ENCODE results near the gene TENT4B.

TENT4B gene

DNA sequence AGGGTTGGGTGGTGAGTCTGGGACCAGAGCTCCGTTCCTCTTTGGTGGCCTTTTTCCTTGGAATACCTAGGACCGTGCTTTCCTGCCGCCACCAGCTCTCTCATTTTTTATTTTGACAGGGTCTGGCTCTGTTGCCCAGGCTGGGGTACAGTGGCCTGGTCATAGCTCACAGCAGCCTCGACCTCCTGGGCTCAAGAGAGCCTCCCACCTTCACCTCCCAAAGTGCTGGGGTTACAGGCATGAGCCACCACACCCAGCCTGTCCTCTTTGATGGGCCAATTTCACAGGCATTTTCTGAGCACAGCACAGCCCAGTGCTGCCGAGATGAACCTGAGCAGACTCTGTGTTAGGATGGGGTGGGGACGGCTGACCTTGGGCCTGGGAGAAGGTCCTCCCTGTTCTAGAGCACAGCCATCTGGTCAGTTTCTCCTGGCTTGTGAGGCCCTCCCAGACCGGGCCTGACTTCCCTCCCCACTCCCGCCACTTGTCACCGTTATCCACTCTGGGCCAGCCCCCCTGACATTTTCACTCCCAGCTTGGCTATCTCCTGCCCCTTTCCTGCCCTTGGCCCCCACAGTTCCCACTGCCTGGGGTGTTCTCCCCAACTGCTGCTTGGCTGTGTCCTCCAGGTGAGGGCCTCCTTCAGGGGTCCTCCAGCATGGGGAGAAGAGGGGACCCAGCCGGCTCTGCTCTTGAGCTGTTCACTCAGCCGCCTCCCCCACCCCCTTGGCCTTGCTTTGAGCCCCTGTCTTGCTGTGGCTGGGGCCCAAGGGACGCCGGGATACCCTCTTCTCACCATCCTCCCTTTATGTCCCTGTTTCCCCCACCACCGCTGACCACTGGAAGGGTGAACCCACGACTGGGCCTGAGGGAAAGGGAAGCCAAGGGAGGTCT, 118.3 kb downstream of the TENT4B start:
- DNase-seq (ENCODE audit: low read depth): no peak

GRCh38 chr16:50272111-50272571, 119.0 kb downstream of the TENT4B start:
- DNase-seq (ENCODE audit: low read depth): no peak

DNA sequence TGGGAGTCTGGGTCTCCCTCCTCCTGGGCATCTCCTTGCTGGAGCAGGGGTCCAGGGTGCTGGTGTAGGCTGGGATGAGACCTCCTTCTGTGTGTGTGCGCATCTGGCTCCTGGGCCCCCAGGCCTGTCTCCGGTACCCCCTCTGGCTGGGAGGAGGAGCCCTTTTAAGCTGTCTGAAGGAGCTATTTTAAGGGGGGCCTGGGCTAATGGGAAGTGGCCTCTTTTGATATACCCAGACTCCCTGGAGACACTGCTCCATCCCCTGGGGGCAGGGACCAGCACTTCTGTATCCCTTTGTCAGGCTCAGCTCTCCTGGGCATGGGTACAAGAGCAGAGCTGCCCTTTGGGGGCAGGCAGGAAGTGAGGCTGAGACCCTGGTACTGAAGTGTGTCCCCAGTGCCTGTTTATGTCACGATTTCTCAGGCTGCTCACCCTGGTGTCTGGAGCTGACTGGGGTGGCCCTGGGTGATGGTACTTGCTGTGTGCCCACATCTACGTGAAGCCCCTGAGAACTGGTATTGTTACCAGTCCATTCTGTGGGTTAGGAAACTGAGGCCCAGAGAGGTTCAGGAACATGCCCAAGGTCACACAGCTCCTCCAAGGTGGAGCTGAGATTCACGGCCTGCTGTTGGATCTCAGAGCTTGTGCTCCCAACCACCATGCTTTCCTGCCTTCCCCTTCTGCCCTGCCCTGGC, 119.7 kb downstream of the TENT4B start:
- DNase-seq (ENCODE audit: low read depth): no peak

- DNase-seq (ENCODE audit: low read depth): no peak
Measured at GRCh38 chr16:50273382-50273690, 120.2 kb downstream of the TENT4B start.

GRCh38 chr16:50273888-50274325, 120.8 kb downstream of the TENT4B start:
- DNase-seq (ENCODE audit: low read depth): no peak

GRCh38 chr16:50274326-50275097, 121.4 kb downstream of the TENT4B start:
- DNase-seq (ENCODE audit: low read depth): peak; percentile 60

GRCh38 chr16:50275098-50275415, 122.0 kb downstream of the TENT4B start:
- no peak for DNase-seq (ENCODE audit: low read depth)

GRCh38 chr16:50275428-50276325, 122.6 kb downstream of the TENT4B start:
- no peak for DNase-seq (ENCODE audit: low read depth)

DNA sequence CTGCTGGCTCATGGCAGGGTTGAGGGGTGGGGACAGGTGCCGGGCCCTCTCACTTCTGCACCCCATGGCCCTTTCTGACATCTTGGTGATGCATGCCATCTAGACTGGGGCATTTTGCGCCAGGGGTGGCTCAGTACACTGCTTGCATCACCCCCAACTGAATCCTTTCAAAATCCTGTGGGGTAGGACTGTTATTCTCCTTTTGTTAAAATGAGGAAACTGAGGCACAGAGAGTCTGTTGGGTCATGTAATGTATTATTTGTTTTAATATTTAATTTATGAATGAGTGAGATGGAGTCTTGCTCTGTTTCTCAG, 123.2 kb downstream of the TENT4B start:
- DNase-seq (ENCODE audit: low read depth): no peak

GRCh38 chr16:50276801-50277555, 123.9 kb downstream of the TENT4B start:
- DNase-seq (ENCODE audit: low read depth): no peak

DNA sequence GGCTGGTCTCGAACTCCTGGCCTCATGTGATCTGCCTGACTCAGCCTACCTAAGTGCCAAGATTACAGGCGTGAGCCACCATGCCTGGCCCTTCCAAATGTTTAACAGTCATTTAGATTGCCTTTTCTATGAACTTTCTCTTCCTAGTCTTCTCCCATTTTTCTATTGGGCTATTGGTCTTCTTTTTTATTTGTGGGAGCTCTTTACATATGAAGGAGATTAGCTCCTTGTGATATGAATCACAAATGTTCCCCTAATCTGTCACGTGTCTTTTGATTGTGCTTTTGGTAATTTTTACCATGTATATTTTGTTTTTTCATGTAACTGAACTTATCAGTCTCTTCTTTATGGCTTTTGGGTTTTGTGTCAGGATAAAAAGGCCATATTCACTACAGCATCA, 125.1 kb downstream of the TENT4B start:
- DNase-seq (ENCODE audit: low read depth): no peak

- no peak for DNase-seq (ENCODE audit: low read depth)
Measured at GRCh38 chr16:50279504-50279865, 126.4 kb downstream of the TENT4B start.

- DNase-seq (ENCODE audit: low read depth): no peak
Measured at GRCh38 chr16:50280932-50281331, 127.8 kb downstream of the TENT4B start.

All from activated T-helper 1 cell treated with Interleukin-2 at 50 U/mL for 16 hours (primary cell).